HUES6 (cell line): Measurements from ENCODE around the gene CD86.
"Not testable (repeated sequence)": the region's sequence is repeated elsewhere in the genome, so short reads cannot be mapped to it uniquely, and the experiment has no call there.

Experiments
- H3K27ac ChIP-seq: 2 replicates; pipeline ENCODE4 v1.7.0; 2013; ENCODE audit warnings: low read depth, mild to moderate bottlenecking, low read length, inconsistent platforms
- H3K27me3 ChIP-seq: 2 replicates; pipeline ENCODE4 v1.6.1; 2013; ENCODE audit warnings: low read length; ENCODE audit not compliant: control insufficient read depth, insufficient read depth
- H3K36me3 ChIP-seq: 2 replicates; pipeline ENCODE4 v1.6.1; 2013; ENCODE audit warnings: low read length; ENCODE audit not compliant: control insufficient read depth, insufficient read depth
- H3K4me1 ChIP-seq: 2 replicates; pipeline ENCODE4 v1.6.1; 2013; ENCODE audit warnings: low read length; ENCODE audit not compliant: control insufficient read depth, insufficient read depth
- H3K4me3 ChIP-seq: 2 replicates; pipeline ENCODE4 v1.5.1; 2013; ENCODE audit warnings: low read depth, low read length
- H3K9ac ChIP-seq: one replicate; pipeline ENCODE4 v1.6.1; 2013; ENCODE audit warnings: mild to moderate bottlenecking, low read length
- H3K9me3 ChIP-seq: 2 replicates; pipeline ENCODE4 v1.6.1; 2013; ENCODE audit warnings: low read depth, low read length; ENCODE audit not compliant: control insufficient read depth, insufficient read depth

CD86 gene

DNA sequence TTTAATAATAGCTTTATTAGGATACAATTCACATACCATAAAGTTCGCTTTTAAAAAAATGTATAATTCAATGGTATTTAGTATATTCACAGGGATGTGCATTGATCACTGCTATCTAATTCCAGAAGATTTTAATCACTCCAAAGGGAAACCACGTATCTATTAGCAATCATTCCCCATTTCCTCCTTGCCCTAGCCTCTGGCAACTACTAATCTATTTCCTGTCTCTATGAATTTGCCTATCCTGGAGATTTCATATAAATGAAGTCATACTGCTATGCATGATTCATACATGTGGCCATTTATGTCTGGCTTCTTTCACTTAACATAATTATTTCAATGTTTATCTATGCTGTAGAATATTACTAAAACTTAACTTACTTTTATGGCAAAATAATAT is 96.3 kb downstream of the CD86 start:
- Histone ChIP-seq H3K4me3 (no peak overlapping the region), H3K27me3 (no peaks in the 10 kb centered on the region), H3K9me3 (peaks cover 14% of the 10 kb centered on the region), H3K9ac (no peak overlapping the region), H3K27ac (no peak overlapping the region), H3K4me1 (no peaks in the 10 kb centered on the region), H3K36me3 (no peaks in the 10 kb centered on the region)

DNA sequence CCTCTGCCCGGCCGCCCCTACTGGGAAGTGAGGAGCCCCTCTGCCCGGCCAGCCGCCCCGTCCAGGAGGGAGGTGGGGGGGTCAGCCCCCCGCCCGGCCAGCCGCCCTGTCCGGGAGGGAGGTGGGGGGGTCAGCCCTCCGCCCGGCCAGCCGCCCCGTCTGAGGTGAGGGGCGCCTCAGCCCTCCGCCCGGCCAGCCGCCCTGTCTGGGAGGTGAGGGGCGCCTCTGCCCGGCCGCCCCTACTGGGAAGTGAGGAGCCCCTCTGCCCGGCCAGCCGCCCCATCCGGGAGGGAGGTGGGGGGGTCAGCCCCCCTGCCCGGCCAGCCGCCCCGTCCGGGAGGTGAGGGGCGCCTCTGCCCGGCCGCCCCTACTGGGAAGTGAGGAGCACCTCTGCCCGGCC is 109.8 kb downstream of the CD86 start:
- H3K9me3 ChIP-seq: not testable (repeated sequence)

DNA sequence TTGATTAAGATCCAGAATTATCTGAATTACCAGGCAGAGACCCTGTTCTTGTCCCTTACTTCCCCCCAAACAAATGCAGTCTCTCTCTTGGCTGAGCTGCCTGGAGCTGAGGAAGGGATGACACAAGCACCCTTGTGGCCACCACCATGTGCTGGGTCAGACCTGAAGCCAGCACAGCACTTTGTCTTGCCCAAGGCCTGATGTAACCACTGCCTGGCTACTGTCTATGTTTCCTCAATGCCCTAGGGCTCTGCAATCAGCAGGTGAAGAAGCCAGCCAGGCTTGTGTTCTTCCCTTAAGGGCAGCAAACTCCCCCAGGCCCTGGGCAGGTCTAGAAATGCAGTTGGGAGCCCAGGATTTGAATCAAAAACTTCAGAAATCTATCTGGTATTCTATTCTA is 112.5 kb downstream of the CD86 start:
- Histone ChIP-seq H3K9ac (no peak overlapping the region), H3K27me3 (no peaks in the 10 kb centered on the region), H3K36me3 (no peaks in the 10 kb centered on the region), H3K9me3 (no peaks in the 10 kb centered on the region), H3K4me1 (no peaks in the 10 kb centered on the region), H3K27ac (no peak overlapping the region), H3K4me3 (no peak overlapping the region)

More for the DNA sequence above, 109.8 kb downstream of the CD86 start:
- H3K36me3 ChIP-seq, H3K27ac ChIP-seq, H3K4me3 ChIP-seq, H3K27me3 ChIP-seq, H3K9ac ChIP-seq, H3K4me1 ChIP-seq: not testable (repeated sequence)

DNA sequence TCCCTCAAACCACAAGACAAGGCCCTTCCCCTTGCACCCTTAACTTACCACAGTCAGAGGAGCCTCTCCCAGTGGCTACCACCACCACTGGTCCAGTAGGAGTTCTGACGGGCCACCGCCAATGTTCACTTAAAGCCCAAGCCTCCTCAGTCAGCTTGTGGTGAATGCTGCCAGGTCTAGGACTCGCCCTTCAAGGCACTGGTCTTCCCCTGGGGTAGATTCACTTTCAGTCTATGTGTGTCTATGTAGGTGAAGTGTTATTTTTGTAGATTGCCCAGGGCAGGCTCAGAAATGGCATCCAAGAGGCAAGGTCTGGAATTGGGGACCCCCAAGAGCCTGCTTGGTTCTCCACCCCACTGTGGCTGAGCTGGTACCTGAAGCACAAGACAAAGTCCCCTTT is 112.9 kb downstream of the CD86 start:
- Histone ChIP-seq H3K9ac (no peak overlapping the region), H3K27ac (no peak overlapping the region), H3K9me3 (no peaks in the 10 kb centered on the region), H3K4me1 (no peaks in the 10 kb centered on the region), H3K36me3 (no peaks in the 10 kb centered on the region), H3K27me3 (no peaks in the 10 kb centered on the region), H3K4me3 (no peak overlapping the region)

DNA sequence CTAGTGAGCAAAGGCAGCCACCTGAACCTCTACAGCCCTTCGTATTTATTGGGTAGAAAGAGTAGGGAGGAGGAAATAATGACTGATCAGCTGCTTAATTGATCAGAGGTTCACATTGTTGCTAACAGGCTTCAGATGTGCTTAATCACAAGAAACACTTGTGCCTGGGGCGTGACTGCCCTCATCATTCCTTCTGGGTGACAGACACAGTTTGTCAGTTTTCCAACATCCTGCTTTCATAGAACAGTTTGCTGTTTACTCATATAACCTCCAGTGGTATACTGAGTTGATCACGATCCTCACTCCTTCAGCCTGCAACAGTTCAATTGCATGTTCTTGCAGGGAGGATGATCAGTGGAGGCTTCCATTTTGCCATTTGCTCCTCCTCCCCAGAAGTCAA is 114.7 kb downstream of the CD86 start:
- Histone ChIP-seq H3K36me3 (no peaks in the 10 kb centered on the region), H3K4me3 (no peak overlapping the region), H3K9ac (no peak overlapping the region), H3K4me1 (no peaks in the 10 kb centered on the region), H3K9me3 (no peaks in the 10 kb centered on the region), H3K27me3 (no peaks in the 10 kb centered on the region), H3K27ac (no peak overlapping the region)
